Measurements from ENCODE around the gene ADA.

DNA sequence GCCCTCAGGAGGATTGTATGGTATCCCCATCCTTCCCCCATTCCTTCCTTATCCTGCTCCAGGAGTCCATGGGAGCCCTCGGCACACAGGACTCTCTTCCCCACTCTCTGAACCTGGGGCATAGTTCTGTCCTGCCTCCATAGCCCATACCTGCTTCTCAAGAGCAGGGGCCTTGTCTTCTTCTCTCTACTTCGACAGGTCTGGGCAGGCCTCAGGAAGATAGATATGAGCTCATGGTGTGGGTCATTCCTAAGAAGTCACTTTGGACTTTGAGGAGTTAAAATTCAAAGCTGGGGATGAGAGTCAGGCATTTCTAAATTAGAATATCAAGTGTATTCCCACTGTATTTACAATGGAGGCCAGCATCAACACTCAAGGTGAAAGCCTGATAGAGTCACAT is 8.4 kb upstream of the ADA start:
- TF ChIP-seq, protein P1, sequence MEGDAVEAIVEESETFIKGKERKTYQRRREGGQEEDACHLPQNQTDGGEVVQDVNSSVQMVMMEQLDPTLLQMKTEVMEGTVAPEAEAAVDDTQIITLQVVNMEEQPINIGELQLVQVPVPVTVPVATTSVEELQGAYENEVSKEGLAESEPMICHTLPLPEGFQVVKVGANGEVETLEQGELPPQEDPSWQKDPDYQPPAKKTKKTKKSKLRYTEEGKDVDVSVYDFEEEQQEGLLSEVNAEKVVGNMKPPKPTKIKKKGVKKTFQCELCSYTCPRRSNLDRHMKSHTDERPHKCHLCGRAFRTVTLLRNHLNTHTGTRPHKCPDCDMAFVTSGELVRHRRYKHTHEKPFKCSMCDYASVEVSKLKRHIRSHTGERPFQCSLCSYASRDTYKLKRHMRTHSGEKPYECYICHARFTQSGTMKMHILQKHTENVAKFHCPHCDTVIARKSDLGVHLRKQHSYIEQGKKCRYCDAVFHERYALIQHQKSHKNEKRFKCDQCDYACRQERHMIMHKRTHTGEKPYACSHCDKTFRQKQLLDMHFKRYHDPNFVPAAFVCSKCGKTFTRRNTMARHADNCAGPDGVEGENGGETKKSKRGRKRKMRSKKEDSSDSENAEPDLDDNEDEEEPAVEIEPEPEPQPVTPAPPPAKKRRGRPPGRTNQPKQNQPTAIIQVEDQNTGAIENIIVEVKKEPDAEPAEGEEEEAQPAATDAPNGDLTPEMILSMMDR (IDR thresholded peaks at IDR 0.05): no peak
- TF ChIP-seq POLR2A (IDR thresholded peaks at IDR 0.05) (no peak), POLR2AphosphoS5 (IDR thresholded peaks at IDR 0.05; ENCODE audit: insufficient read depth in 1 of 2, low read depth in 1 of 2) (no peak)
